Astrocyte (in vitro differentiated cells and primary cell): ENCODE results near the gene ELMO3. TPM values are rescaled to one million over a fixed set of nuclear protein-coding genes. Genes with fewer than 3 reads are reported as not detected.
A peak's percentile ranks its signal among the peaks of the same experiment; 100 is the strongest.

ENCODE experiments used
- DNase-seq: peaks from one replicate; pipeline ENCODE4 v3.0.0-alpha.2; 2010; ENCODE audit warnings: low read depth
- FAIRE-seq: peaks from 2 replicates; lab custom pipeline; 2011; peaks lifted over from hg19 to GRCh38; lab: Jason Lieb, UNC
- H2AFZ ChIP-seq: 2 replicates; pipeline ENCODE4 v1.6.0; 2012; ENCODE audit warnings: low read depth, low read length, inconsistent platforms
- H3K27ac ChIP-seq: 2 replicates; pipeline ENCODE4 v1.5.1; 2011; ENCODE audit warnings: low read depth, low read length, inconsistent platforms
- H3K27me3 ChIP-seq: 2 replicates; pipeline ENCODE4 v1.6.0; 2011; ENCODE audit warnings: low read length, inconsistent platforms; ENCODE audit not compliant: insufficient read depth
- H3K36me3 ChIP-seq: 2 replicates; pipeline ENCODE4 v1.5.1; 2011; ENCODE audit warnings: low read length, inconsistent platforms; ENCODE audit not compliant: insufficient read depth
- H3K4me1 ChIP-seq: 2 replicates; pipeline ENCODE4 v1.5.1; 2011; ENCODE audit warnings: low read length, inconsistent platforms; ENCODE audit not compliant: insufficient read depth
- H3K4me2 ChIP-seq: 2 replicates; pipeline ENCODE4 v1.6.0; 2012; ENCODE audit warnings: low read length, inconsistent platforms
- H3K4me3 ChIP-seq: 2 replicates; pipeline ENCODE4 v1.5.1; 2011; ENCODE audit warnings: low read depth, mild to moderate bottlenecking, low read length, inconsistent platforms; ENCODE audit not compliant: insufficient read depth
- H3K79me2 ChIP-seq: 2 replicates; pipeline ENCODE4 v1.6.0; 2012; ENCODE audit warnings: mild to moderate bottlenecking, low read length, inconsistent platforms; ENCODE audit not compliant: insufficient read depth
- H3K9ac ChIP-seq: 2 replicates; pipeline ENCODE4 v1.6.0; 2012; ENCODE audit warnings: mild to moderate bottlenecking, low read length, inconsistent platforms
- H3K9me3 ChIP-seq: 2 replicates; pipeline ENCODE4 v1.5.1; 2012; ENCODE audit warnings: low read depth, mild to moderate bottlenecking, low read length, inconsistent platforms; ENCODE audit not compliant: insufficient read depth
- H4K20me1 ChIP-seq: 2 replicates; pipeline ENCODE4 v1.6.0; 2012; ENCODE audit warnings: low read length, inconsistent platforms; ENCODE audit not compliant: insufficient read depth
- H3K27ac Mint-ChIP-seq: one replicate; pipeline ENCODE4 v1.8.0; 2021; ENCODE audit warnings: mild to moderate bottlenecking, mixed read lengths; ENCODE audit not compliant: unreplicated experiment
- H3K27me3 Mint-ChIP-seq: one replicate; pipeline ENCODE4 v1.8.0; 2021; ENCODE audit warnings: low read depth, mixed read lengths; ENCODE audit not compliant: unreplicated experiment
- H3K36me3 Mint-ChIP-seq: one replicate; pipeline ENCODE4 v1.8.0; 2021; ENCODE audit warnings: low read depth, mixed read lengths; ENCODE audit not compliant: unreplicated experiment
- H3K4me1 Mint-ChIP-seq: one replicate; pipeline ENCODE4 v1.8.0; 2021; ENCODE audit warnings: low read depth, mixed read lengths; ENCODE audit not compliant: unreplicated experiment
- H3K4me3 Mint-ChIP-seq: one replicate; pipeline ENCODE4 v1.8.0; 2021; ENCODE audit warnings: mild to moderate bottlenecking, moderate library complexity, mixed read lengths; ENCODE audit not compliant: unreplicated experiment
- H3K9me3 Mint-ChIP-seq: one replicate; pipeline ENCODE4 v1.8.0; 2021; ENCODE audit warnings: mild to moderate bottlenecking, mixed read lengths; ENCODE audit not compliant: unreplicated experiment
- EZH2 ChIP-seq: IDR thresholded peaks from 2 replicates; pipeline ENCODE4 v1.6.1; 2012; ENCODE audit warnings: mild to moderate bottlenecking, low read length, inconsistent platforms; ENCODE audit not compliant: insufficient read depth
- total RNA-seq: library from RNA; stranded (reverse); gene quantifications from 2 replicates; pipeline ENCODE4 v1.2.1, GENCODE V29; 2021
- TF ChIP-seq, protein P1 (sequence below): IDR thresholded peaks from 2 replicates; pipeline ENCODE4 v1.5.1; 2011; ENCODE audit warnings: low read depth, mild to moderate bottlenecking, inconsistent platforms, low read length, moderate library complexity; ENCODE audit not compliant: insufficient read depth

ELMO3 gene
- total RNA-seq, 1 donor from 2014 or later = 1.4 TPM

DNA sequence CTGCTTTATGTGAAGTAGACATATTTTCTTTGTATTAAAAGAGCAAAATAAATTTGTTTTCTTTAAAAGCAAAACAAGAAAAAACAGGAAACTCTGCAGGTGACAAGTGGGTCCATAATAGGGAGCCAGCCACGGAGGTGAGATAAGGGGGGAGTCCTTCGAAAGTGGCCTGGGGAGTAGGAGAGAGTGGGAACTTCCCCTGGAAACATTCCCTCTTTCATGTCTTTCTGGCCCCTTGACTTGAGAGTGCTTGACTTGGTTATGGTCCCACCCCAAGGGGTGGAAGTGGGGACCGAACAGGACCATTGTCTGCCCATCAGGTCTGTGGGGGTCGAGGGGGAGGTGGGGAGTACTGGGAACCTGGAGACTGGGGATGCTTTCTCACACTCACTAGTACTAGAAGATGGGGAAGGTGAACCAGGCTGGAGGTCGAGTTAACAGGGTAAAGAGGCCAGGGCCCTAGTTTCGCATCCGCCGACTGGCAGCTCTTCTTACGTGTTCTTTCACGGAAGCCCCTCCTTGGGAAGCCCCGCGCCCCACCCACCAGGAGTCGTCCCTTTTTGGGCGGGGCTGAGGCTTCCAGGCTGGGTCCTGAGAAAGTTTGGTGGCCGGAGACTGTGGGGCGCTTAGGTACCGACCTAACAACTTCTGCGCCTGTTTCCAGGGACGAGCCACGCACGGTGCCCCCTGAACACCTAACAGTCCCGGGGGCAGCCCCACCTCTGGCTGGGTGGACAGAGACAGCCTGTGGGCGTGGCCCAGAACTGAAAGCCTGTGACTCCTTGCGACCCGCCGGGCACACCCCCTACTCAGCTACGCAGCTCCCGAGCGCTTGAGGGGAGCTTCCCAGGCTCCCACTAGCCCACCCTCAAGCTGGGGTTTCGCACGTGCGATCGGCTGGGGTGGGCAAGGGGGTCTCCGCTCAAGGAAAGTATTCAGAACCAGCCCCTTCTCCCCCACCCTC, 40.0 kb upstream of the ELMO3 start:
- Histone ChIP-seq H3K36me3 (no peaks in the 10 kb centered on the region), H3K79me2 (no peaks in the 10 kb centered on the region), H3K4me2 (peak overlapping the region; percentile 100), H3K9me3 (no peaks in the 10 kb centered on the region), H3K27me3 (peaks cover 54% of the 10 kb centered on the region), H4K20me1 (peaks cover 61% of the 10 kb centered on the region), H3K4me3 (peak overlapping the region; percentile 71), H3K27ac (no peak overlapping the region), H2AFZ (peak overlapping the region; percentile 79), H3K9ac (peak overlapping the region; percentile 72), H3K4me1 (peaks cover 32% of the 10 kb centered on the region)
- DNase-seq (no peak), FAIRE-seq (no peak)
- H3K27ac Mint-ChIP-seq = peak overlapping the region; percentile 77
- H3K27me3 Mint-ChIP-seq = peaks cover 57% of the 10 kb centered on the region
- no peak for TF ChIP-seq EZH2
- H3K36me3 Mint-ChIP-seq = peaks cover 4% of the 10 kb centered on the region
- peaks cover 17% of the 10 kb centered on the region for H3K9me3 Mint-ChIP-seq
- H3K4me1 Mint-ChIP-seq = no peaks in the 10 kb centered on the region
- H3K4me3 Mint-ChIP-seq = peak overlapping the region; percentile 91

DNA sequence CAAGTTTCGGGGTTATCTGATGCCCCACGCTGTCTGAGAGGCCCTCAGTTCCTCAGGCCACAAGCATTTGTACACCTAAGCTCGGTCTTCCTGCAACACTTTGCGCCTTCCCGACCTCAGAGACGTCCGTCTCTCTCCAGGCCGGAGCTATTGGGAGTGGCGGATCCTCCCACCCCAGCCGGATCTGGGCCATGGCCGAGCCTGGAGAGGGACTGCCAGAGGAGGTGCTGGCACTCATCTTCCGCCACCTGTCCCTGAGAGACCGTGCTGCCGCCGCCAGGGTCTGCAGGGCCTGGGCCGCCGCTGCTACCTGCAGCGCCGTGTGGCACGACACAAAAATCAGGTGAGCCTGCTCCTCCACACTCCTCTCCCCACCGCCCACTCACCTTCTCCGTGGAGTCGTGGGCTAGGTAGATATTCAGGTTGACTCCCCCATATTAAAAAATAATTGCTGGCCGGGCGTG, 37.3 kb upstream of the ELMO3 start:
- Histone ChIP-seq H4K20me1 (peaks cover 53% of the 10 kb centered on the region), H3K4me1 (peaks cover 31% of the 10 kb centered on the region), H3K4me2 (peak overlapping the region; percentile 100), H3K9me3 (no peaks in the 10 kb centered on the region), H3K4me3 (no peak overlapping the region), H3K79me2 (no peaks in the 10 kb centered on the region), H3K9ac (no peak overlapping the region), H2AFZ (no peak overlapping the region), H3K36me3 (no peaks in the 10 kb centered on the region), H3K27ac (no peak overlapping the region), H3K27me3 (peaks cover 55% of the 10 kb centered on the region)
- Mint-ChIP-seq H3K27ac (no peak overlapping the region), H3K9me3 (peaks cover 17% of the 10 kb centered on the region), H3K4me3 (no peak overlapping the region), H3K27me3 (peaks cover 56% of the 10 kb centered on the region), H3K4me1 (no peaks in the 10 kb centered on the region), H3K36me3 (peaks cover 2% of the 10 kb centered on the region)
- FAIRE-seq = no peak
- no peak for DNase-seq
- TF ChIP-seq EZH2 = peak; percentile 35
- TF ChIP-seq, protein P1, sequence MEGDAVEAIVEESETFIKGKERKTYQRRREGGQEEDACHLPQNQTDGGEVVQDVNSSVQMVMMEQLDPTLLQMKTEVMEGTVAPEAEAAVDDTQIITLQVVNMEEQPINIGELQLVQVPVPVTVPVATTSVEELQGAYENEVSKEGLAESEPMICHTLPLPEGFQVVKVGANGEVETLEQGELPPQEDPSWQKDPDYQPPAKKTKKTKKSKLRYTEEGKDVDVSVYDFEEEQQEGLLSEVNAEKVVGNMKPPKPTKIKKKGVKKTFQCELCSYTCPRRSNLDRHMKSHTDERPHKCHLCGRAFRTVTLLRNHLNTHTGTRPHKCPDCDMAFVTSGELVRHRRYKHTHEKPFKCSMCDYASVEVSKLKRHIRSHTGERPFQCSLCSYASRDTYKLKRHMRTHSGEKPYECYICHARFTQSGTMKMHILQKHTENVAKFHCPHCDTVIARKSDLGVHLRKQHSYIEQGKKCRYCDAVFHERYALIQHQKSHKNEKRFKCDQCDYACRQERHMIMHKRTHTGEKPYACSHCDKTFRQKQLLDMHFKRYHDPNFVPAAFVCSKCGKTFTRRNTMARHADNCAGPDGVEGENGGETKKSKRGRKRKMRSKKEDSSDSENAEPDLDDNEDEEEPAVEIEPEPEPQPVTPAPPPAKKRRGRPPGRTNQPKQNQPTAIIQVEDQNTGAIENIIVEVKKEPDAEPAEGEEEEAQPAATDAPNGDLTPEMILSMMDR = no peak

DNA sequence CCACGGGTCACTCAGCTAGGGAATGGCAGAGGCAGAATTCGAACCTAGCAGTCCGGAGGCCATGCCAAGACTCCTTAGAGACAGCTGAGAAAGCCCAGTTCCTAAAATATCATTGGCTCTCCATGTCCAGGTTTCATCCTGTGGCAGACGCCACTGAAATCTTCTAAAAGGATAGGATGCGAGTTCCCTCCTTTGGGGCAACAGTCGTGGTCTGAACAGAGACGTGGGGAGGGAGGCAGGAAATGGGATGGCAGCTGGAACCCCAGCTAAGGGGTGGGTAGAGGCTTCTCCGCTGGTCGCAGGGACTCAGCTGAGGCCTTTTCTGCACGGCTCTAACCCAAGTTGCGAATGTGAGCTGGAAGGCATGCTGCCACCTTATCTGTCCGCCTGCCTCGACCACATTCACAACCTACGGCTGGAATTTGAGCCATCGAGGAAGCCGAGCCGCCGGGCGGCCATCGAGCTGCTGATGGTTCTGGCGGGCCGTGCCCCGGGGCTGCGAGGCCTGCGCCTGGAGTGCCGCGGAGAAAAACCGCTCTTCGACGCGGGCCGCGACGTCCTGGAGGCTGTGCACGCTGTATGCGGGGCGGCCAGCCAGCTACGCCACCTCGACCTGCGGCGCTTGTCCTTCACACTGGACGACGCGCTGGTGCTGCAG, 36.3 kb upstream of the ELMO3 start:
- H3K4me3 Mint-ChIP-seq = no peak overlapping the region
- peaks cover 43% of the 10 kb centered on the region for H4K20me1 ChIP-seq
- FAIRE-seq (no peak), DNase-seq (no peak)
- peaks cover 31% of the 10 kb centered on the region for H3K4me1 ChIP-seq
- no peak overlapping the region for H3K4me3 ChIP-seq
- H3K9ac ChIP-seq = no peak overlapping the region
- H3K27ac ChIP-seq = no peak overlapping the region
- H3K36me3 Mint-ChIP-seq = no peaks in the 10 kb centered on the region
- no peaks in the 10 kb centered on the region for H3K9me3 ChIP-seq
- peaks cover 55% of the 10 kb centered on the region for H3K27me3 ChIP-seq
- no peak overlapping the region for H3K27ac Mint-ChIP-seq
- no peaks in the 10 kb centered on the region for H3K79me2 ChIP-seq
- H2AFZ ChIP-seq = peak overlapping the region; percentile 55
- H3K36me3 ChIP-seq = no peaks in the 10 kb centered on the region
- TF ChIP-seq, protein P1 = no peak
- TF ChIP-seq EZH2 = peak; percentile 76
- H3K27me3 Mint-ChIP-seq = peaks cover 56% of the 10 kb centered on the region
- H3K4me2 ChIP-seq = peak overlapping the region; percentile 81
- H3K9me3 Mint-ChIP-seq = peaks cover 15% of the 10 kb centered on the region
- no peaks in the 10 kb centered on the region for H3K4me1 Mint-ChIP-seq
